GM23338 (cell line): Measurements from ENCODE around the gene DCP2. TPM values are rescaled to one million over a fixed set of nuclear protein-coding genes. Genes with fewer than 3 reads are reported as not detected.

Experiments
- ATAC-seq: fragments of 200-7000 bp; cut with Tn5 transposase; 3 replicates; pipeline ENCODE4 v1.9.1; 2020
- DNase-seq: peaks from one replicate; pipeline ENCODE4 v3.0.0-alpha.2; 2015; ENCODE audit warnings: low spot score
- H2AFZ ChIP-seq: fragments of 200-600 bp; sonication (generic); 2 replicates; pipeline ENCODE4 v1.8.0; 2016; ENCODE audit warnings: antibody characterized with exemption, mild to moderate bottlenecking, moderate library complexity
- H3F3A ChIP-seq: fragments of 200-600 bp; sonication (generic); replicated peaks from 2 replicates; pipeline ENCODE4 v1.8.0; 2017; ENCODE audit warnings: antibody characterized with exemption, mixed run types, low read depth
- H3K27ac ChIP-seq: fragments of 200-600 bp; sonication (generic); 2 replicates; pipeline ENCODE4 v1.6.1; 2016; ENCODE audit warnings: low read depth
- H3K27me3 ChIP-seq: fragments of 200-600 bp; sonication (generic); 2 replicates; pipeline ENCODE4 v1.8.0; 2016; ENCODE audit warnings: mild to moderate bottlenecking, mixed run types, moderate library complexity; ENCODE audit not compliant: insufficient read depth
- H3K36me3 ChIP-seq: fragments of 200-600 bp; sonication (generic); 2 replicates; pipeline ENCODE4 v1.8.0; 2016; ENCODE audit warnings: mild to moderate bottlenecking; ENCODE audit not compliant: insufficient read depth
- H3K4me1 ChIP-seq: fragments of 200-600 bp; sonication (generic); 2 replicates; pipeline ENCODE4 v1.8.0; 2016; ENCODE audit warnings: mild to moderate bottlenecking, moderate library complexity; ENCODE audit not compliant: insufficient read depth
- H3K4me2 ChIP-seq: fragments of 200-600 bp; sonication (generic); 2 replicates; pipeline ENCODE4 v1.7.1; 2017; ENCODE audit warnings: mixed run types
- H3K4me3 ChIP-seq: fragments of 200-600 bp; sonication (generic); 2 replicates; pipeline ENCODE4 v1.6.1; 2016; ENCODE audit warnings: mixed run types
- H3K79me2 ChIP-seq: fragments of 200-600 bp; sonication (generic); replicated peaks from 2 replicates; pipeline ENCODE4 v1.8.0; 2017; ENCODE audit warnings: mild to moderate bottlenecking; ENCODE audit not compliant: insufficient read depth
- H3K9me2 ChIP-seq: fragments of 200-600 bp; sonication (generic); 2 replicates; pipeline ENCODE4 v1.8.0; 2017; ENCODE audit not compliant: insufficient read depth
- H4K20me1 ChIP-seq: fragments of 200-600 bp; sonication (generic); replicated peaks from 2 replicates; pipeline ENCODE4 v1.8.0; 2017; ENCODE audit warnings: mild to moderate bottlenecking; ENCODE audit not compliant: insufficient read depth
- H3K27ac Mint-ChIP-seq: 2 replicates; pipeline ENCODE4 v1.8.0; 2020; ENCODE audit warnings: inconsistent platforms, mild to moderate bottlenecking, moderate library complexity, mixed read lengths
- H3K27me3 Mint-ChIP-seq: 3 replicates; pipeline ENCODE4 v1.8.0; 2022; ENCODE audit warnings: low read depth, mild to moderate bottlenecking, moderate library complexity, mixed read lengths, inconsistent platforms; ENCODE audit not compliant: insufficient read depth, poor library complexity
- H3K36me3 Mint-ChIP-seq: 3 replicates; pipeline ENCODE4 v1.8.0; 2021; ENCODE audit warnings: low read depth, mild to moderate bottlenecking, inconsistent platforms, moderate library complexity, mixed read lengths
- H3K4me1 Mint-ChIP-seq: 3 replicates; pipeline ENCODE4 v1.8.0; 2020; ENCODE audit warnings: mild to moderate bottlenecking, inconsistent platforms, mixed read lengths
- H3K4me3 Mint-ChIP-seq: 3 replicates; pipeline ENCODE4 v1.8.0; 2021; ENCODE audit warnings: moderate library complexity, mild to moderate bottlenecking, inconsistent platforms, mixed read lengths
- H3K9me3 Mint-ChIP-seq: 3 replicates; pipeline ENCODE4 v1.8.0; 2020; ENCODE audit warnings: moderate library complexity, mild to moderate bottlenecking, inconsistent platforms, mixed read lengths
- CREB1 ChIP-seq: fragments of 250-450 bp; sonication (Bioruptor Pico); IDR thresholded peaks from 2 replicates; pipeline ENCODE4 v1.5.0; 2020; ENCODE audit warnings: low read depth, mild to moderate bottlenecking, moderate library complexity
- EZH2 ChIP-seq: fragments of 200-600 bp; sonication (generic); IDR thresholded peaks from one replicate; pipeline ENCODE4 v1.8.0; 2017; ENCODE audit warnings: antibody characterized with exemption, mild to moderate bottlenecking, low read depth; ENCODE audit not compliant: unreplicated experiment
- EZH2phosphoT487 ChIP-seq: fragments of 200-600 bp; sonication (generic); IDR thresholded peaks from one replicate; pipeline ENCODE4 v1.8.1; 2018; ENCODE audit warnings: antibody characterized with exemption; ENCODE audit not compliant: unreplicated experiment
- JUNB ChIP-seq: IDR thresholded peaks from one replicate; pipeline ENCODE4 v1.6.1; 2016; ENCODE audit warnings: antibody characterized with exemption; ENCODE audit not compliant: unreplicated experiment
- NANOG ChIP-seq: IDR thresholded peaks from 2 replicates; pipeline ENCODE4 v1.6.1; 2016; ENCODE audit warnings: antibody characterized with exemption, borderline replicate concordance
- POLR2AphosphoS5 ChIP-seq: IDR thresholded peaks from 2 replicates; pipeline ENCODE4 v1.6.1; 2016; ENCODE audit warnings: antibody characterized with exemption, low read depth
- ZNF114 ChIP-seq: fragments of 250-450 bp; sonication (Bioruptor Pico); IDR thresholded peaks from 2 replicates; pipeline ENCODE4 v1.5.0; 2020; ENCODE audit warnings: mild to moderate bottlenecking, moderate library complexity
- ZNF331 ChIP-seq: fragments of 250-450 bp; sonication (Bioruptor Pico); IDR thresholded peaks from 2 replicates; pipeline ENCODE4 v1.5.0; 2020; ENCODE audit warnings: low read depth, mild to moderate bottlenecking, moderate library complexity
- polyA plus RNA-seq: library from polyadenylated mRNA; unstranded; fragments of >200 nt; fragmentation: Nextera tagmentation; extraction: Ambion mirVana; gene quantifications from 2 replicates; pipeline ENCODE4 v1.2.1, GENCODE V29; 2016
- total RNA-seq: library from RNA; depleted of rRNA; stranded (reverse); fragments of >200 nt; shearing (Covaris generic); gene quantifications from 2 replicates; pipeline ENCODE4 v1.2.3, GENCODE V29; 2014
- TF ChIP-seq, protein P1 (sequence below): IDR thresholded peaks from one replicate; pipeline ENCODE4 v1.6.1; 2018; ENCODE audit warnings: antibody characterized with exemption; ENCODE audit not compliant: unreplicated experiment
- TF ChIP-seq, protein P2 (sequence below), 2 experiments: fragments of 200-600 bp in 1 of 2; sonication (generic) in 1 of 2; conservative IDR thresholded peaks; 2 replicates each; pipeline versions ENCODE4 v1.5.1 to v1.6.1; 2016 to 2017; ENCODE audit warnings: antibody characterized with exemption in 2 of 2, low read depth in 2 of 2, mild to moderate bottlenecking in 2 of 2, moderate library complexity in 1 of 2
- TF ChIP-seq, protein P3 (sequence below): IDR thresholded peaks from 2 replicates; pipeline ENCODE4 v1.6.1; 2016; ENCODE audit warnings: antibody characterized with exemption

Gene DCP2
- total and polyA plus RNA-seq, 2 experiments from 2014 or later, result 96.6 to 165 TPM

DNA sequence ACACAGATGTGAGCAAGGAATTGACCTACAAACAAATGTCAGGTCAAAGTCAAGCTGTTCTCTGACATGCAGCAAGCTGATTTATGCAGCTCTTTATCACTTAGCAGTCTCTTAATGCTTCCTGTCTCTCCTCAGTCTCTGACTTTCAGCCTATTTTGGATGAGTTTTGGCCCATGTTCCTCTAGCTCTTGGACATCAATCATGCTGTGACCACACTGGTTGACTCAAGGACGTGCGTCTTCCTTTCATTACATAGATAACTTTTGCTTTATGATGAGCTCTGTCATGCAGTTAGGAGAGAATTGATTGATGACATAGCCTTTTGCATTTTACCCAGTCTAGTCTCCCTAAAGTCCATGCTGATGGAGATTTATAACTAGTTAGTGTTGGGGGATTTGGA is 45.1 kb upstream of the DCP2 start:
- Histone ChIP-seq H3K9me2 (no peaks in the 10 kb centered on the region), H3K27ac (no peak overlapping the region), H3K4me1 (no peaks in the 10 kb centered on the region), H3F3A (no peaks in the 10 kb centered on the region), H3K27me3 (no peaks in the 10 kb centered on the region), H3K79me2 (no peaks in the 10 kb centered on the region), H3K4me2 (no peak overlapping the region), H4K20me1 (no peaks in the 10 kb centered on the region), H2AFZ (no peak overlapping the region), H3K4me3 (no peak overlapping the region), H3K36me3 (no peaks in the 10 kb centered on the region)
- DNase-seq (no peak), ATAC-seq (no peak)
- Mint-ChIP-seq H3K4me1 (peaks cover 2% of the 10 kb centered on the region; the same call in 1 of the 3 replicates), H3K4me3 (no peak overlapping the region), H3K36me3 (no peaks in the 10 kb centered on the region), H3K9me3 (no peaks in the 10 kb centered on the region), H3K27ac (no peak overlapping the region), H3K27me3 (no peaks in the 10 kb centered on the region)
- TF ChIP-seq, protein P1, sequence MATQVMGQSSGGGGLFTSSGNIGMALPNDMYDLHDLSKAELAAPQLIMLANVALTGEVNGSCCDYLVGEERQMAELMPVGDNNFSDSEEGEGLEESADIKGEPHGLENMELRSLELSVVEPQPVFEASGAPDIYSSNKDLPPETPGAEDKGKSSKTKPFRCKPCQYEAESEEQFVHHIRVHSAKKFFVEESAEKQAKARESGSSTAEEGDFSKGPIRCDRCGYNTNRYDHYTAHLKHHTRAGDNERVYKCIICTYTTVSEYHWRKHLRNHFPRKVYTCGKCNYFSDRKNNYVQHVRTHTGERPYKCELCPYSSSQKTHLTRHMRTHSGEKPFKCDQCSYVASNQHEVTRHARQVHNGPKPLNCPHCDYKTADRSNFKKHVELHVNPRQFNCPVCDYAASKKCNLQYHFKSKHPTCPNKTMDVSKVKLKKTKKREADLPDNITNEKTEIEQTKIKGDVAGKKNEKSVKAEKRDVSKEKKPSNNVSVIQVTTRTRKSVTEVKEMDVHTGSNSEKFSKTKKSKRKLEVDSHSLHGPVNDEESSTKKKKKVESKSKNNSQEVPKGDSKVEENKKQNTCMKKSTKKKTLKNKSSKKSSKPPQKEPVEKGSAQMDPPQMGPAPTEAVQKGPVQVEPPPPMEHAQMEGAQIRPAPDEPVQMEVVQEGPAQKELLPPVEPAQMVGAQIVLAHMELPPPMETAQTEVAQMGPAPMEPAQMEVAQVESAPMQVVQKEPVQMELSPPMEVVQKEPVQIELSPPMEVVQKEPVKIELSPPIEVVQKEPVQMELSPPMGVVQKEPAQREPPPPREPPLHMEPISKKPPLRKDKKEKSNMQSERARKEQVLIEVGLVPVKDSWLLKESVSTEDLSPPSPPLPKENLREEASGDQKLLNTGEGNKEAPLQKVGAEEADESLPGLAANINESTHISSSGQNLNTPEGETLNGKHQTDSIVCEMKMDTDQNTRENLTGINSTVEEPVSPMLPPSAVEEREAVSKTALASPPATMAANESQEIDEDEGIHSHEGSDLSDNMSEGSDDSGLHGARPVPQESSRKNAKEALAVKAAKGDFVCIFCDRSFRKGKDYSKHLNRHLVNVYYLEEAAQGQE, result no peak
- TF ChIP-seq, protein P2, sequence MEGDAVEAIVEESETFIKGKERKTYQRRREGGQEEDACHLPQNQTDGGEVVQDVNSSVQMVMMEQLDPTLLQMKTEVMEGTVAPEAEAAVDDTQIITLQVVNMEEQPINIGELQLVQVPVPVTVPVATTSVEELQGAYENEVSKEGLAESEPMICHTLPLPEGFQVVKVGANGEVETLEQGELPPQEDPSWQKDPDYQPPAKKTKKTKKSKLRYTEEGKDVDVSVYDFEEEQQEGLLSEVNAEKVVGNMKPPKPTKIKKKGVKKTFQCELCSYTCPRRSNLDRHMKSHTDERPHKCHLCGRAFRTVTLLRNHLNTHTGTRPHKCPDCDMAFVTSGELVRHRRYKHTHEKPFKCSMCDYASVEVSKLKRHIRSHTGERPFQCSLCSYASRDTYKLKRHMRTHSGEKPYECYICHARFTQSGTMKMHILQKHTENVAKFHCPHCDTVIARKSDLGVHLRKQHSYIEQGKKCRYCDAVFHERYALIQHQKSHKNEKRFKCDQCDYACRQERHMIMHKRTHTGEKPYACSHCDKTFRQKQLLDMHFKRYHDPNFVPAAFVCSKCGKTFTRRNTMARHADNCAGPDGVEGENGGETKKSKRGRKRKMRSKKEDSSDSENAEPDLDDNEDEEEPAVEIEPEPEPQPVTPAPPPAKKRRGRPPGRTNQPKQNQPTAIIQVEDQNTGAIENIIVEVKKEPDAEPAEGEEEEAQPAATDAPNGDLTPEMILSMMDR (conservative IDR thresholded peaks at IDR 0.05; ENCODE audit: low read depth in 2 of 2), result no peak
- TF ChIP-seq NANOG, result no peak
- TF ChIP-seq ZNF331 (CRISPR knock-in tag), result no peak
- TF ChIP-seq ZNF114 (CRISPR knock-in tag), result no peak
- TF ChIP-seq POLR2AphosphoS5, result no peak
- TF ChIP-seq CREB1, result no peak
- TF ChIP-seq, protein P3, sequence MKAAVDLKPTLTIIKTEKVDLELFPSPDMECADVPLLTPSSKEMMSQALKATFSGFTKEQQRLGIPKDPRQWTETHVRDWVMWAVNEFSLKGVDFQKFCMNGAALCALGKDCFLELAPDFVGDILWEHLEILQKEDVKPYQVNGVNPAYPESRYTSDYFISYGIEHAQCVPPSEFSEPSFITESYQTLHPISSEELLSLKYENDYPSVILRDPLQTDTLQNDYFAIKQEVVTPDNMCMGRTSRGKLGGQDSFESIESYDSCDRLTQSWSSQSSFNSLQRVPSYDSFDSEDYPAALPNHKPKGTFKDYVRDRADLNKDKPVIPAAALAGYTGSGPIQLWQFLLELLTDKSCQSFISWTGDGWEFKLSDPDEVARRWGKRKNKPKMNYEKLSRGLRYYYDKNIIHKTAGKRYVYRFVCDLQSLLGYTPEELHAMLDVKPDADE, result no peak
- no peak for TF ChIP-seq EZH2
- no peak for TF ChIP-seq EZH2phosphoT487
- no peak for TF ChIP-seq JUNB
